GM12878 (cell line): ENCODE results near the gene MRPL55. TPM values are rescaled to one million over a fixed set of nuclear protein-coding genes. Genes with fewer than 3 reads are reported as not detected.

Source experiments
- ATF3 ChIP-seq: IDR thresholded peaks from 2 replicates; pipeline ENCODE4 v1.6.1; 2011; ENCODE audit warnings: low read depth, mild to moderate bottlenecking, low read length, moderate library complexity, borderline replicate concordance; ENCODE audit errors: extremely low read depth
- BCL11A ChIP-seq: IDR thresholded peaks from 2 replicates; pipeline ENCODE4 v1.6.1; 2011; ENCODE audit warnings: low read depth, low read length
- BRCA1 ChIP-seq: IDR thresholded peaks from 2 replicates; pipeline ENCODE4 v1.6.1; 2011; ENCODE audit warnings: low read depth, low read length, improper control_type of control experiment
- CHD2 ChIP-seq: IDR thresholded peaks from 2 replicates; pipeline ENCODE4 v1.6.1; 2011; ENCODE audit warnings: low read depth, low read length, improper control_type of control experiment, borderline replicate concordance
- E4F1 ChIP-seq: fragments of 450-650 bp; IDR thresholded peaks from 2 replicates; pipeline ENCODE4 v1.6.1; 2018; ENCODE audit warnings: borderline replicate concordance, mild to moderate bottlenecking; ENCODE audit not compliant: partially characterized antibody
- EZH2 ChIP-seq: IDR thresholded peaks from 2 replicates; pipeline ENCODE4 v1.6.1; 2012; ENCODE audit warnings: low read depth, mild to moderate bottlenecking, control low read depth, inconsistent platforms, low read length, borderline replicate concordance; ENCODE audit not compliant: control insufficient read depth
- FOXM1 ChIP-seq: IDR thresholded peaks from 2 replicates; pipeline ENCODE4 v1.6.1; 2012; ENCODE audit warnings: low read depth, mild to moderate bottlenecking, inconsistent platforms, low read length, moderate library complexity
- HDAC2 ChIP-seq: fragments of 200-600 bp; sonication (generic); IDR thresholded peaks from 2 replicates; pipeline ENCODE4 v1.6.1; 2017
- HSF1 ChIP-seq: fragments of 150-350 bp; IDR thresholded peaks from 2 replicates; pipeline ENCODE4 v1.6.1; 2014; ENCODE audit warnings: mild to moderate bottlenecking, low read depth, low read length
- IKZF1 ChIP-seq: fragments of 450-650 bp; conservative IDR thresholded peaks from 2 replicates; pipeline ENCODE4 v1.6.1; 2017; ENCODE audit warnings: antibody characterized with exemption, mild to moderate bottlenecking
- JUNB ChIP-seq: IDR thresholded peaks from 2 replicates; pipeline ENCODE4 v1.6.1; 2016; ENCODE audit warnings: antibody characterized with exemption, mild to moderate bottlenecking
- MEF2A ChIP-seq: IDR thresholded peaks from 2 replicates; pipeline ENCODE4 v1.6.1; 2011; ENCODE audit warnings: low read depth, mild to moderate bottlenecking, low read length, moderate library complexity; ENCODE audit not compliant: insufficient read depth
- MYC ChIP-seq: IDR thresholded peaks from 2 replicates; pipeline ENCODE4 v1.6.1; 2011; ENCODE audit warnings: mild to moderate bottlenecking, low read length, moderate library complexity, inconsistent platforms; ENCODE audit not compliant: insufficient read depth, insufficient replicate concordance, insufficient read length, severe bottlenecking
- NKRF ChIP-seq: fragments of 450-650 bp; conservative IDR thresholded peaks from 2 replicates; pipeline ENCODE4 v1.6.1; 2017; ENCODE audit warnings: mild to moderate bottlenecking, moderate library complexity
- RB1 ChIP-seq: fragments of 450-650 bp; formaldehyde crosslinking; IDR thresholded peaks from 2 replicates; pipeline ENCODE4 v1.6.1; 2017; ENCODE audit warnings: mild to moderate bottlenecking, borderline replicate concordance
- RFX5 ChIP-seq: IDR thresholded peaks from 2 replicates; pipeline ENCODE4 v1.6.1; 2011; ENCODE audit warnings: low read depth, low read length, improper control_type of control experiment
- SRF ChIP-seq, 2 experiments: IDR thresholded peaks; 2 replicates each; pipeline ENCODE4 v1.6.1; 2011; ENCODE audit warnings: low read depth in 2 of 2, low read length in 2 of 2, mild to moderate bottlenecking in 1 of 2, moderate library complexity in 1 of 2
- TAF1 ChIP-seq: IDR thresholded peaks from 2 replicates; pipeline ENCODE4 v1.6.1; 2011; ENCODE audit warnings: mild to moderate bottlenecking, low read depth, low read length, borderline replicate concordance
- TCF12 ChIP-seq: IDR thresholded peaks from 2 replicates; pipeline ENCODE4 v1.6.1; 2011; ENCODE audit warnings: low read depth, mild to moderate bottlenecking, low read length
- USF2 ChIP-seq: IDR thresholded peaks from 2 replicates; pipeline ENCODE4 v1.6.1; 2011; ENCODE audit warnings: low read depth, low read length, improper control_type of control experiment, borderline replicate concordance
- ZNF384 ChIP-seq: IDR thresholded peaks from 2 replicates; pipeline ENCODE4 v1.6.1; 2012; ENCODE audit warnings: low read depth, mild to moderate bottlenecking, low read length, improper control_type of control experiment, borderline replicate concordance
- ZNF622 ChIP-seq: fragments of 450-650 bp; IDR thresholded peaks from 2 replicates; pipeline ENCODE4 v1.6.1; 2017; ENCODE audit warnings: mild to moderate bottlenecking, inconsistent platforms
- polyA plus RNA-seq, 11 experiments: library from polyadenylated mRNA; depleted of rRNA in 4 of 11; unstranded in 6 of 11; stranded (reverse) in 5 of 11; fragments of >200 nt; fragmentation: Nextera tagmentation in 4 of 11; fragmentation: Illumina TruSeq in 1 of 11; extraction: Ambion mirVana in 4 of 11; extraction: Trizol in 1 of 11; gene quantifications; 1 replicate in 1 of 11; 2 replicates in 10 of 11; pipeline versions ENCODE4 v1.2.1 to v1.2.3, GENCODE V29; 2011 to 2016; ENCODE audit warnings: inconsistent platforms in 2 of 11, missing spikeins in 2 of 11, low read depth in 1 of 11
- total RNA-seq, 4 experiments: library from RNA; depleted of rRNA in 3 of 4; stranded (reverse); fragments of >200 nt in 3 of 4; fragmentation: Illumina TruSeq in 1 of 4; extraction: Trizol in 1 of 4; gene quantifications; 2 replicates each; pipeline versions ENCODE4 v1.2.1 to v1.2.3, GENCODE V29; 2013 to 2021

The MRPL55 gene
- total and polyA plus RNA-seq, 10 of the 15 experiments (the other 5 are each of a cell fraction or from before 2014, with no cell fraction given) = 15.1 to 143 (median 55.8) TPM

- TF ChIP-seq ZNF384 (no peak), TAF1 (peak; percentile 63; the same call in 1 of the 2 replicates), FOXM1 (no peak), MEF2A (no peak), BCL11A (no peak), BRCA1 (peak; percentile 54), ATF3 (peak; percentile 89), TCF12 (no peak), ZNF622 (no peak), HDAC2 (no peak), EZH2 (no peak), IKZF1 (peak; percentile 98), MYC (peak; percentile 85), E4F1 (no peak), HSF1 (no peak), RB1 (peak; percentile 97; the same call in 1 of the 2 replicates), SRF (IDR thresholded peaks at IDR 0.05; ENCODE audit: low read depth in 2 of 2, low read length in 2 of 2) (peak; percentile 58 to 89), RFX5 (peak; percentile 62; the same call in 1 of the 2 replicates), JUNB (no peak), USF2 (no peak), NKRF (peak; percentile 88), CHD2 (peak; percentile 35; the same call in 1 of the 2 replicates)
These were observed 6.1 kb downstream of the MRPL55 start, which contains the start of gene C1orf35 (continued) for GRCh38 chr1:228102791-228103620.
